ENCODE results near the gene S100A7. TPM values are rescaled to one million over a fixed set of nuclear protein-coding genes. Genes with fewer than 3 reads are reported as not detected.
A peak's percentile ranks its signal among the peaks of the same experiment; 100 is the strongest.

Gene S100A7
- polyA plus RNA-seq, 1 experiment: not detected

DNA sequence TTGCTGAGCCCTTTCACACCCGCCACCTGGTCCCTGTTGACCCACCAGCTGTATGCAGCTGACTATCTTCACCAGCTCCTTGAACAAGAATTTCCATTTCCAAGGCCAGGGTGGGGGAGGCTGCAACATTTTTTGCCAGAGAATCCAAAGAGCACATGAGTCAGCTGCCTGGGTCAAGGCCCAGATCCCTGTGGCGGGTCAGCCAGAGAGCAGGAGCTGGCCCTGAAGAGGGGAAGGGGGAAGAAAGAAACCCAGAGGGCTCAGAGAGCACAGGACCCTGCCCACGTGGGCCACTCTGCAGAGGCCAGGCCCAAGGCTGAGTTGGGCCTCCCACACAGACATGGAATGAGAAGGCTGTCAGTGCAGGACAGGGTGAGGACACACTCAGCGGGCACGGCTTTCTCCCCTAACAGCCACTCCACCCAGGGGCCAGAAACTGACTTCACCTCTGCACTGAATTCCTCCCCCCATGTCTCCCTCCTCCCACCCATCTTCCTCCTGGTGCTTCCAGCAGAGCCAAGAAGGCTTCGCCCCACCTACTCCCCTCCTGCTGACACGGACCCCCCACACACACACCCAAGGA is 46.5 kb upstream of the S100A7 start:
- POLR2A ChIA-PET: interaction anchor here (0.7 to 2.3 kb wide), 12 partner anchors 16 to 1554 kb away, joined by 3 to 23 read pairs (median 5); partner anchors contain the start of genes CHTOP, S100A13, S100A14 and S100A6
- H3K27ac ChIP-seq (ENCODE audit: low read depth, low read length): peak overlapping the region; percentile 90
- CTCF ChIA-PET: interaction anchor here (1.5 to 6.2 kb wide), 4 partner anchors 11 to 154 kb away, joined by 7 to 163 read pairs (median 16); no protein-coding TSS in a partner anchor
- TF ChIP-seq, protein P1, sequence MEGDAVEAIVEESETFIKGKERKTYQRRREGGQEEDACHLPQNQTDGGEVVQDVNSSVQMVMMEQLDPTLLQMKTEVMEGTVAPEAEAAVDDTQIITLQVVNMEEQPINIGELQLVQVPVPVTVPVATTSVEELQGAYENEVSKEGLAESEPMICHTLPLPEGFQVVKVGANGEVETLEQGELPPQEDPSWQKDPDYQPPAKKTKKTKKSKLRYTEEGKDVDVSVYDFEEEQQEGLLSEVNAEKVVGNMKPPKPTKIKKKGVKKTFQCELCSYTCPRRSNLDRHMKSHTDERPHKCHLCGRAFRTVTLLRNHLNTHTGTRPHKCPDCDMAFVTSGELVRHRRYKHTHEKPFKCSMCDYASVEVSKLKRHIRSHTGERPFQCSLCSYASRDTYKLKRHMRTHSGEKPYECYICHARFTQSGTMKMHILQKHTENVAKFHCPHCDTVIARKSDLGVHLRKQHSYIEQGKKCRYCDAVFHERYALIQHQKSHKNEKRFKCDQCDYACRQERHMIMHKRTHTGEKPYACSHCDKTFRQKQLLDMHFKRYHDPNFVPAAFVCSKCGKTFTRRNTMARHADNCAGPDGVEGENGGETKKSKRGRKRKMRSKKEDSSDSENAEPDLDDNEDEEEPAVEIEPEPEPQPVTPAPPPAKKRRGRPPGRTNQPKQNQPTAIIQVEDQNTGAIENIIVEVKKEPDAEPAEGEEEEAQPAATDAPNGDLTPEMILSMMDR (IDR thresholded peaks at IDR 0.05; ENCODE audit: low read depth, low read length): no peak
- no peaks in the 10 kb centered on the region for H3K9me3 ChIP-seq (ENCODE audit: control insufficient read depth, insufficient read depth, low read length)
- peak; percentile 90 for DNase-seq (ENCODE audit: low read depth, low spot score)
- H3K4me3 ChIP-seq (ENCODE audit: low read depth, low read length): no peak overlapping the region
- no peaks in the 10 kb centered on the region for H3K27me3 ChIP-seq (ENCODE audit: control insufficient read depth, insufficient read depth, low read length)

DNA sequence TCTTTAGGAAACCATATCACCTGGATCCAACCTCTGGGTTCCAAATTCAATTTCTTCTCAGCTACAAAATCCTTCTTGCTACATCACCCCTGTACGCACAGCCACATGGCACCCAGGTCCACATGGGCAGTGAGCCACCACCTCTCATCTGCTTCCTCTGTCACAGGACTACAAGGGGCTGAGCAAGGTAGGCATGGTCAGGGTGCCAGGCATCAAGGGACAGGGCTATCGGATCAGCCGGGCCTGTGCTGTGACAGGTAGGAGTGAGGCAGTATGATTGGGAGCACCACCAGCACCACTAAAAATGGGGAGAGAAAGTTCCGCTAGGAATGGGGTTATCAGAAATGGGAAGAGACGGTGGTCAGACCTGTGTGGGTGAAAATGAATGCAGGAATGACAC is 45.9 kb upstream of the S100A7 start:
- Histone ChIP-seq H3K27me3 (ENCODE audit: control insufficient read depth, insufficient read depth, low read length) (no peaks in the 10 kb centered on the region), H3K9me3 (ENCODE audit: control insufficient read depth, insufficient read depth, low read length) (no peaks in the 10 kb centered on the region), H3K4me3 (ENCODE audit: low read depth, low read length) (no peak overlapping the region), H3K27ac (ENCODE audit: low read depth, low read length) (peak overlapping the region; percentile 59)
- no peak for DNase-seq (ENCODE audit: low read depth, low spot score)
- TF ChIP-seq, protein P1 (IDR thresholded peaks at IDR 0.05; ENCODE audit: low read depth, low read length): no peak
- ChIA-PET CTCF (interaction anchor here (1.5 to 6.2 kb wide), 4 partner anchors 11 to 154 kb away, joined by 7 to 163 read pairs (median 16); no protein-coding TSS in a partner anchor), POLR2A (interaction anchor here (0.7 to 2.3 kb wide), 12 partner anchors 16 to 1554 kb away, joined by 3 to 23 read pairs (median 5); partner anchors contain the start of genes CHTOP, S100A13, S100A14 and S100A6)

DNA sequence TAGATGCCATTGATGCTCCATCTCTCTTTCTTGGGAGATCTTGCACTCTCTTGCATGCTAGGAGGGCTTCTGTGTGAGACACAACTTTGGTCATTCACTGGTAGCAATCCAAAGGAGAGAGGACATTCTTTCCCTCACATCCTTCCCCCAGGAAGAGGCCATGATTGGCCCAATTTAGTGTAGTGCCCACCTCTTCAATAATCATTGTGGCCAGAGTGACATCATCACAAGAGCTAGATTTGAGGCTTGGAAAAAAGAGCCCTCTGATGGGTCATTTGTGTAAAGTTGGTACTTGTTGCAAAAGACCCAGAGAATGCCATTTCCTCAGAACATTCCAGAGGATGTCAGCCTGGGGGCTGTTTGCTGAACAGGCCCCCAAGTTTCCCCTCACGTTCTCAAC is 45.1 kb upstream of the S100A7 start:
- POLR2A ChIA-PET: interaction anchor here (1.5 kb wide), 1 partner anchor 15 kb away, joined by 5 read pairs; no protein-coding TSS in a partner anchor
- Histone ChIP-seq H3K27me3 (ENCODE audit: control insufficient read depth, insufficient read depth, low read length) (no peaks in the 10 kb centered on the region), H3K4me3 (ENCODE audit: low read depth, low read length) (no peak overlapping the region), H3K9me3 (ENCODE audit: control insufficient read depth, insufficient read depth, low read length) (no peaks in the 10 kb centered on the region), H3K27ac (ENCODE audit: low read depth, low read length) (no peak overlapping the region)
- TF ChIP-seq, protein P1 (IDR thresholded peaks at IDR 0.05; ENCODE audit: low read depth, low read length): no peak
- no peak for DNase-seq (ENCODE audit: low read depth, low spot score)
- CTCF ChIA-PET: interaction anchor here (2.2 to 3.3 kb wide), 2 partner anchors 10 to 153 kb away, joined by 14 to 19 read pairs; no protein-coding TSS in a partner anchor

DNA sequence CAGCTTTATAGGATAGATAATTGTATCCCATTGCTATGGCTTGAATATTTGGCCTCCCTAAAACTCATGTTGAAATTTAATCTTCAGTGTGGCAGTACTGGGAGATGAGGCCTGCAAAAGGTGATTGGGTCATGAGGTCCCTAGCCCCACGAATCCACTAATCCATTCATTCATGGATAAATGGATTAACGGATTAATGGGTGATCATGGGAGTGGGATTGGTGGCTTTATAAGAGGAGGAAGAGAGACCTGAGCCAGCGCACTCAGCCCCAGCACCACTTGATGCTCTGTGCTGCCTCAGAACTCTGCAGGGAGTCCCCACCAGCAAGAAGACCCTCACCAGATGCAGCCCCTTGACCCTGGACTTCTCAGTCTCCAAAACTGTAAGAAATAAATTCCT is 43.3 kb upstream of the S100A7 start:
- Histone ChIP-seq H3K4me3 (ENCODE audit: low read depth, low read length) (no peak overlapping the region), H3K9me3 (ENCODE audit: control insufficient read depth, insufficient read depth, low read length) (no peaks in the 10 kb centered on the region), H3K27me3 (ENCODE audit: control insufficient read depth, insufficient read depth, low read length) (peaks cover 7% of the 10 kb centered on the region), H3K27ac (ENCODE audit: low read depth, low read length) (no peak overlapping the region)
- TF ChIP-seq, protein P1 (IDR thresholded peaks at IDR 0.05; ENCODE audit: low read depth, low read length): no peak
- no peak for DNase-seq (ENCODE audit: low read depth, low spot score)
- POLR2A ChIA-PET: no interaction called here
- CTCF ChIA-PET: interaction anchor here (0.9 to 1.8 kb wide), 2 partner anchors 9 to 69 kb away, joined by 3 to 7 read pairs; no protein-coding TSS in a partner anchor

DNA sequence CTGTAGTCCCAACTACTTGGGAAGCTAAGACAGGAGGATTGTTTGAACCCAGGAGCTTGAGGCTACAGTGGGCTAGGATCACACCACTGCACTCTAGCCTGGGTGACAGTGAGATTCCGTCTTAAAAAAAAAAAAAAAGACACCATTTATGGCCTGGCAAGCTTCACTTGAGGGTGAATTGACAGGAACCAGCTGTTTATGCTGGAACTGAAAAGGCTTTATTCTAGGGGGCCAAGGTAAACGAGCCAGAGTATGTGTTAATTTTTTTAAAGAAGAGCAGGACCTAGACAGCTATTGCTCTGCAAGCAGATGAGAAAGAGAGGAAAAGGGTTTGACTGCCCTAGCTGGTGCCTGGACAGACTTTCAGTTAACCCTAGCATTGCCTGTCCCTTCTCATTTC is 38.3 kb upstream of the S100A7 start:
- H3K4me3 ChIP-seq (ENCODE audit: low read depth, low read length): no peak overlapping the region
- H3K27me3 ChIP-seq (ENCODE audit: control insufficient read depth, insufficient read depth, low read length): peaks cover 13% of the 10 kb centered on the region
- ChIA-PET CTCF (interaction anchor here (1.3 to 13.0 kb wide), 4 partner anchors 12 to 144 kb away, joined by 3 to 354 read pairs (median 9); partner anchors contain the start of gene S100A9), POLR2A (interaction anchor here (0.6 kb wide), 1 partner anchor 34 kb away, joined by 3 read pairs; no protein-coding TSS in a partner anchor)
- no peak overlapping the region for H3K27ac ChIP-seq (ENCODE audit: low read depth, low read length)
- H3K9me3 ChIP-seq (ENCODE audit: control insufficient read depth, insufficient read depth, low read length): no peaks in the 10 kb centered on the region
- no peak for DNase-seq (ENCODE audit: low read depth, low spot score)
- TF ChIP-seq, protein P1 (IDR thresholded peaks at IDR 0.05; ENCODE audit: low read depth, low read length): no peak
